GM21526 (cell line): ENCODE results near the gene PAQR6.
A peak's percentile ranks its signal among the peaks of the same experiment; 100 is the strongest.

Experiments
- ATAC-seq: cut with Tn5 transposase; IDR thresholded peaks from one replicate; pipeline ENCODE4 v1.9.1; 2021; ENCODE audit warnings: moderate library complexity; ENCODE audit not compliant: unreplicated experiment, low FRiP score

Gene PAQR6

DNA sequence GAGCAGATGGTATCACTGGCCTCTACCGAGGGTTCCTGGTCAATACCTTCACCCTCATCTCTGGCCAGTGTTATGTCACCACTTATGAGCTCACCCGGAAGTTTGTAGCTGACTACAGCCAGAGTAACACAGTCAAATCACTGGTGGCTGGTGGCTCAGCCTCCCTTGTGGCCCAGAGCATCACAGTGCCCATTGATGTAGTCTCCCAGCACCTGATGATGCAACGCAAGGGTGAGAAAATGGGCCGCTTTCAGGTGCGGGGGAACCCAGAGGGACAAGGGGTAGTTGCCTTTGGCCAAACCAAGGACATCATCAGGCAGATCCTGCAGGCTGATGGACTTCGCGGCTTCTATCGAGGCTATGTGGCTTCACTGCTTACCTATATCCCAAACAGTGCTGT is 47.8 kb downstream of the PAQR6 start:
- no peak for ATAC-seq

- ATAC-seq, result no peak
Observed at GRCh38 chr1:156198831-156199349, 49.0 kb downstream of the PAQR6 start.

DNA sequence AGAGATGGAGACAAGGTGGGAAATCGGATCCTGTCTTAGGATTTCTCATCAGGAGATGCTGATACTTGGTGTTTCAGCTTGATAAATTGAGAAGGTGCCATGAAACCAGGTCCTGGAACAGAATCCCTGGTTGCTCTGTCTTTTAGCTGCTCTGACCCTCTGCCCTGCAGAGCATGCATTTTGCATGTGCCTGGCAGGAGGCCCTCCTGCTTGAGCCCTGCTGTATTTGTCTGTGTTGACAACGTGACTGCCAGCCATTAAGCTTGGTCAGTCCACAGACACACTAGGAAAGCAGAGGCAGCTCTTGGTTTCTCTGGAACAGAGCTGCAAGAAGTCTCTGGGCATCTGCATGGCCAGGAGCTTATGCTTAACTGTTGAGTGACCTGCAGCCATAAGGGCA is 51.4 kb downstream of the PAQR6 start:
- no peak for ATAC-seq

DNA sequence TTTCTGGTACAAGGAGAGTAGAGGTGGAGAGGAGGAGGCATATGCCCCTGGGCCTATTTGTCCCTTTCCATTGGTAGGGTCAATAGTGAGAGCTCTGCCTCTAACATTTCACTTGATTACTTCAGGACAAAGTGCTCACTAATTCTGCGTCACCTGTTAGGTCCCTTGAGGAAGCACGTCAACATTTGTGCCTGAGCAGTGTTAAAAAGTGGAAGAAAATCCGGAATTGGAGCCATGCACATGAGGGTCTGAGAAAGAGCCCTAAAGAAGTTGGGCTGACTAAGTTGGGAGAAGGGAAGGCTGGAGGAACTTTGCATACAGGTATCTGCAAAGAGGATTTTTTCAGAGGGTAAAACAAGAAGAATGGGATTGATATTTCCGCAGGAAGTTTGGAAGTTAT is 52.0 kb downstream of the PAQR6 start:
- ATAC-seq, result no peak

- ATAC-seq, result no peak
Observed at GRCh38 chr1:156194300-156194652, 53.6 kb downstream of the PAQR6 start.

GRCh38 chr1:156193488-156194299 is 54.2 kb downstream of the PAQR6 start, which contains the start of gene SLC25A44:
Gene SLC25A44 (plus strand): TSS chr1:156194104. CDS start chr1:156199848, 5,744 bp downstream.
- ATAC-seq, result peak; percentile 87
